K562 (cell line): ENCODE measurements around the gene ACTRT3. TPM values are rescaled to one million over a fixed set of nuclear protein-coding genes. Genes with fewer than 3 reads are reported as not detected.

Experiments used
- ATAC-seq: fragments of 200-7000 bp; cut with Tn5 transposase; 3 replicates; pipeline ENCODE4 v1.9.1; 2020; ENCODE audit warnings: moderate library complexity
- BruUV-seq: library from RNA; stranded (reverse); fragments of 400-500 nt; replicated peaks from 2 replicates; lab custom pipeline; 2021; lab: Mats Ljungman, UMichigan
- CTCF ChIA-PET: fragments of 300-600 bp; formaldehyde crosslinking; extraction: SDS; loops from one replicate; lab custom pipeline; 2021; ENCODE audit warnings: low intra/inter-chr PET ratio; lab: Yijun Ruan, JAX
- POLR2A ChIA-PET: fragments of 300-600, 350-650 bp; sonication (Branson Sonifier 250); formaldehyde crosslinking; extraction: SDS; loops from one replicate; lab custom pipeline; 2021; ENCODE audit warnings: antibody characterized with exemption, inconsistent platforms; lab: Yijun Ruan, JAX
- DNase-seq, 4 experiments: peaks; one replicate each; pipeline versions ENCODE4 v3.0.0 to v3.0.0-alpha.2; 2011 to 2018; ENCODE audit warnings: low spot score in 3 of 4, mixed read lengths in 3 of 4; ENCODE audit errors: extremely low read depth in 1 of 4
- FAIRE-seq: peaks from 2 replicates; lab custom pipeline; 2011; peaks lifted over from hg19 to GRCh38; lab: Jason Lieb, UNC
- H2AFZ ChIP-seq: 2 replicates; pipeline ENCODE4 v1.6.0; 2011; ENCODE audit warnings: low read depth, low read length, control low read depth, inconsistent platforms
- H3K27ac ChIP-seq: fragments of 200-600 bp; 3 replicates; pipeline ENCODE4 v1.8.0; 2011; ENCODE audit warnings: low read depth, mild to moderate bottlenecking, control low read depth, inconsistent platforms, low read length, moderate library complexity, mixed read lengths; ENCODE audit errors: extremely low read depth
- H3K27me3 ChIP-seq, 2 experiments: fragments of 300-600 bp in 1 of 2; 2 replicates in 1 of 2; 3 replicates in 1 of 2; pipeline versions ENCODE4 v1.6.0 to v1.8.0; 2011; ENCODE audit warnings: inconsistent platforms in 2 of 2, low read length in 2 of 2, mild to moderate bottlenecking in 1 of 2, mixed read lengths in 1 of 2, moderate library complexity in 1 of 2; ENCODE audit not compliant: control insufficient read depth in 2 of 2, insufficient read depth in 2 of 2
- H3K36me3 ChIP-seq: fragments of 300-600 bp; 3 replicates; pipeline ENCODE4 v1.8.0; 2011; ENCODE audit warnings: mild to moderate bottlenecking, low read length, inconsistent platforms; ENCODE audit not compliant: control insufficient read depth, insufficient read depth
- H3K4me1 ChIP-seq, 2 experiments: fragments of 200-600 bp in 1 of 2; replicated peaks in 1 of 2; 2 replicates in 1 of 2; 3 replicates in 1 of 2; pipeline versions ENCODE4 v1.5.1 to v1.8.0; 2011; ENCODE audit warnings: inconsistent platforms in 2 of 2, low read length in 2 of 2, mild to moderate bottlenecking in 1 of 2, mixed read lengths in 1 of 2, moderate library complexity in 1 of 2; ENCODE audit not compliant: control insufficient read depth in 2 of 2, insufficient read depth in 2 of 2
- H3K4me2 ChIP-seq: 2 replicates; pipeline ENCODE4 v1.6.1; 2011; ENCODE audit warnings: low read length, control low read depth, inconsistent platforms, mixed read lengths; ENCODE audit not compliant: insufficient read depth
- H3K4me3 ChIP-seq: fragments of 200-600 bp; sonication (generic), shearing (Covaris generic); 2 replicates; pipeline ENCODE4 v1.5.1; 2016; ENCODE audit warnings: control low read depth, inconsistent platforms
- H3K79me2 ChIP-seq: fragments of 200-600 bp; 3 replicates; pipeline ENCODE4 v1.8.0; 2011; ENCODE audit warnings: low read length, inconsistent platforms; ENCODE audit not compliant: control insufficient read depth, insufficient read depth
- H3K9ac ChIP-seq, 2 experiments: 2 replicates each; pipeline versions ENCODE4 v1.6.0 to v1.6.1; 2011; ENCODE audit warnings: low read depth in 2 of 2, low read length in 2 of 2, control low read depth in 1 of 2, inconsistent platforms in 1 of 2, mild to moderate bottlenecking in 1 of 2, mixed read lengths in 1 of 2; ENCODE audit not compliant: insufficient read depth in 1 of 2
- H3K9me1 ChIP-seq: one replicate; pipeline ENCODE4 v1.6.0; 2011; ENCODE audit warnings: inconsistent platforms, mild to moderate bottlenecking, low read length, moderate library complexity; ENCODE audit not compliant: control insufficient read depth, insufficient read depth
- H3K9me3 ChIP-seq: replicated peaks from 2 replicates; pipeline ENCODE4 v1.5.1; 2011; ENCODE audit warnings: low read depth, low read length, inconsistent platforms; ENCODE audit not compliant: control insufficient read depth, insufficient read depth
- H4K20me1 ChIP-seq: replicated peaks from 2 replicates; pipeline ENCODE4 v1.6.1; 2011; ENCODE audit warnings: low read length, inconsistent platforms, mixed read lengths; ENCODE audit not compliant: control insufficient read depth, insufficient read depth
- ARNT ChIP-seq, 2 experiments: fragments of 450-650 bp; IDR thresholded peaks; 2 replicates each; pipeline ENCODE4 v1.6.1; 2016; ENCODE audit warnings: mild to moderate bottlenecking in 1 of 2
- MAFF ChIP-seq: IDR thresholded peaks from 2 replicates; pipeline ENCODE4 v1.6.1; 2012; ENCODE audit warnings: low read length, improper control_type of control experiment
- MTA1 ChIP-seq: fragments of 450-650 bp; IDR thresholded peaks from 2 replicates; pipeline ENCODE4 v1.6.1; 2017; ENCODE audit warnings: borderline replicate concordance
- SETDB1 ChIP-seq: IDR thresholded peaks from one replicate; pipeline ENCODE4 v1.6.1; 2012; ENCODE audit warnings: low read length, control low read depth, inconsistent platforms
- ZBTB8A ChIP-seq: fragments of 450-650 bp; IDR thresholded peaks from 2 replicates; pipeline ENCODE4 v1.6.1; 2018; ENCODE audit warnings: mild to moderate bottlenecking, moderate library complexity; ENCODE audit not compliant: partially characterized antibody
- ZNF24 ChIP-seq: fragments of 450-650 bp; IDR thresholded peaks from 2 replicates; pipeline ENCODE4 v1.6.1; 2016
- ZNF384 ChIP-seq: IDR thresholded peaks from 2 replicates; pipeline ENCODE4 v1.6.1; 2012; ENCODE audit warnings: low read depth, low read length, improper control_type of control experiment
- ZNF511 ChIP-seq: sonication (generic); formaldehyde crosslinking; IDR thresholded peaks from 2 replicates; pipeline ENCODE4 v1.8.0; 2022; ENCODE audit warnings: mild to moderate bottlenecking, missing genetic modification reagents
- WGBS: fragments of 100-300 bp; shearing (Covaris generic); methylation state at CpG from one replicate; pipeline ENCODE4 v1.1.6; 2016; ENCODE audit warnings: low coverage, mixed read lengths; ENCODE audit not compliant: insufficient coverage; ENCODE audit errors: missing lambda C conversion rate; 5-methylcytosine and 5-hydroxymethylcytosine counted together
- in situ Hi-C: fragments of 300-500 bp; cut with MboI; formaldehyde crosslinking; loops from 4 replicates; pipeline ENCODE4 v1.15.0; 2018; ENCODE audit warnings: inconsistent platforms, mixed read lengths
- intact Hi-C: fragments of 100-400 bp; cut with micrococcal nuclease; formaldehyde crosslinking; loops from 2 replicates; pipeline ENCODE4 v1.14.2; 2022
- polyA plus RNA-seq, 8 experiments: library from polyadenylated mRNA; depleted of rRNA in 4 of 8; stranded (reverse) in 5 of 8; unstranded in 3 of 8; fragments of >200 nt; fragmentation: Nextera tagmentation in 2 of 8; fragmentation: Illumina TruSeq in 1 of 8; extraction: Ambion mirVana in 2 of 8; extraction: Trizol in 1 of 8; gene quantifications; 2 replicates each; pipeline versions ENCODE4 v1.2.1 to v1.2.3, GENCODE V29; 2011 to 2014; ENCODE audit warnings: inconsistent platforms in 1 of 8, missing spikeins in 1 of 8
- total RNA-seq, 7 experiments: library from RNA; depleted of rRNA in 6 of 7; stranded (reverse); fragments of >200 nt in 6 of 7; fragmentation: Illumina TruSeq in 2 of 7; extraction: Trizol in 2 of 7; gene quantifications; 2 replicates each; pipeline versions ENCODE4 v1.2.1 to v1.2.3, GENCODE V29; 2011 to 2021; ENCODE audit warnings: low replicate concordance in 1 of 7
- TF ChIP-seq, protein P1 (sequence below), 3 experiments: fragments of 200-800 bp in 1 of 3; sonication (Bioruptor generic) in 1 of 3; sonication (generic) in 1 of 3; formaldehyde crosslinking in 1 of 3; IDR thresholded peaks; 2 replicates each; pipeline versions ENCODE4 v1.6.1 to v1.8.0; 2016 to 2022; ENCODE audit warnings: mild to moderate bottlenecking in 2 of 3, missing compliant biosample characterization in 2 of 3, missing genetic modification characterization in 2 of 3, missing genetic modification reagents in 1 of 3
- TF ChIP-seq, protein P2 (sequence below): fragments of 450-650 bp; IDR thresholded peaks from 2 replicates; pipeline ENCODE4 v1.7.1; 2018; ENCODE audit warnings: mild to moderate bottlenecking, low read depth; ENCODE audit not compliant: partially characterized antibody
- TF ChIP-seq, protein P3 (sequence below): sonication (generic); formaldehyde crosslinking; IDR thresholded peaks from 2 replicates; pipeline ENCODE4 v1.8.1; 2023; ENCODE audit warnings: mild to moderate bottlenecking, missing genetic modification reagents
- TF ChIP-seq, protein P4 (sequence below): fragments of 250-450 bp; sonication (Bioruptor Pico); IDR thresholded peaks from 2 replicates; pipeline ENCODE4 v1.4.0; 2020; ENCODE audit warnings: mild to moderate bottlenecking

Gene ACTRT3
- total and polyA plus RNA-seq, 9 of the 15 experiments (the other 6 are each of a cell fraction or from before 2014, with no cell fraction given): 0.06 to 0.11 (median 0.07) TPM; not detected in 5

DNA sequence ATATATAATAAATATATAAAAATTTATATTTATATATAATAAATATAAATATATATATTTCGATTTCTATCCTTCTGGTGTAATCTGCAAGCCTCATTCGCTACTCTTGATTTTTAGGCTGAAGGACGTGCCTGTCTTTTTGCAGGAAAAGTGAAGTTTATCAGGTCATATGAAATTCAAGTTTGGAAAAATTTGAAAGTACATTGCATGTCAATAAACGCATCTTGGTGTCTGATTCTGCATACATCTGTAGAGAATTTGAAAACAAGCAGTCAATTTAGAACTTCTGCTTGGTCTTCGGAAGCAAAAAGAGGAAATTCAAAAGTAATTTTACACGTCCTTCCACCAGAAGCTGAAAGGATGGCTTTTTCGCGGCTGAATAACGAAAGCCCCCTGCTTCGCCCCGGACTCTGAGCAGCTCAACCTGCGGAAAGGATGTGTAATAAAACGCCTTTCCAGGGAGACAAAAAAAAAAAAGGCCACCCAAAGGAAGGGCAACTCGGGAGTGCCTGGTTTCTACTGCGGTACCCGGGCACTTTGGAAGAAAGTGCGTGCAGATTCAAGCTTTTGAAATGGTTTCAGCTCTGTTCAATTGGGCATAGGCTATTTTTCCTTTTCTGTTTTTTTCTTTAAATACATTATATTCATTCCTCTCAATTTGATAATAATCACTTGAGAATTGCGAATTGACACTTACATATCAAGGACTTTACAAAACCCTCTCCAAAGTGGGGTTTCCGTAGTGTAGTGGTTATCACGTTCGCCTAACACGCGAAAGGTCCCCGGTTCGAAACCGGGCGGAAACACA is 2.3 kb upstream of the ACTRT3 start:
- no peak for FAIRE-seq
- in situ Hi-C loops: no loop called here
- WGBS: under 1% methylated on average over 27 of the region's 27 CpGs
- TF ChIP-seq MAFF (no peak), ZNF511 (CRISPR knock-in tag) (no peak), ZNF24 (no peak), MTA1 (peak; percentile 57; the same call in 1 of the 2 replicates), ZNF384 (peak; percentile 93), ARNT (IDR thresholded peaks at IDR 0.05) (peak; percentile 85 to 90; a peak in 2 of 4 replicates), ZBTB8A (peak; percentile 80), SETDB1 (no peak)
- TF ChIP-seq, protein P1, sequence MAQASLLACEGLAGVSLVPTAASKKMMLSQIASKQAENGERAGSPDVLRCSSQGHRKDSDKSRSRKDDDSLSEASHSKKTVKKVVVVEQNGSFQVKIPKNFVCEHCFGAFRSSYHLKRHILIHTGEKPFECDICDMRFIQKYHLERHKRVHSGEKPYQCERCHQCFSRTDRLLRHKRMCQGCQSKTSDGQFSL (CRISPR knock-in tag; IDR thresholded peaks at IDR 0.05): no peak
- TF ChIP-seq, protein P1 (tag; IDR thresholded peaks at IDR 0.05): no peak
- TF ChIP-seq, protein P2, sequence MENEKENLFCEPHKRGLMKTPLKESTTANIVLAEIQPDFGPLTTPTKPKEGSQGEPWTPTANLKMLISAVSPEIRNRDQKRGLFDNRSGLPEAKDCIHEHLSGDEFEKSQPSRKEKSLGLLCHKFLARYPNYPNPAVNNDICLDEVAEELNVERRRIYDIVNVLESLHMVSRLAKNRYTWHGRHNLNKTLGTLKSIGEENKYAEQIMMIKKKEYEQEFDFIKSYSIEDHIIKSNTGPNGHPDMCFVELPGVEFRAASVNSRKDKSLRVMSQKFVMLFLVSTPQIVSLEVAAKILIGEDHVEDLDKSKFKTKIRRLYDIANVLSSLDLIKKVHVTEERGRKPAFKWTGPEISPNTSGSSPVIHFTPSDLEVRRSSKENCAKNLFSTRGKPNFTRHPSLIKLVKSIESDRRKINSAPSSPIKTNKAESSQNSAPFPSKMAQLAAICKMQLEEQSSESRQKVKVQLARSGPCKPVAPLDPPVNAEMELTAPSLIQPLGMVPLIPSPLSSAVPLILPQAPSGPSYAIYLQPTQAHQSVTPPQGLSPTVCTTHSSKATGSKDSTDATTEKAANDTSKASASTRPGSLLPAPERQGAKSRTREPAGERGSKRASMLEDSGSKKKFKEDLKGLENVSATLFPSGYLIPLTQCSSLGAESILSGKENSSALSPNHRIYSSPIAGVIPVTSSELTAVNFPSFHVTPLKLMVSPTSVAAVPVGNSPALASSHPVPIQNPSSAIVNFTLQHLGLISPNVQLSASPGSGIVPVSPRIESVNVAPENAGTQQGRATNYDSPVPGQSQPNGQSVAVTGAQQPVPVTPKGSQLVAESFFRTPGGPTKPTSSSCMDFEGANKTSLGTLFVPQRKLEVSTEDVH: peak; percentile 36
- TF ChIP-seq, protein P3, sequence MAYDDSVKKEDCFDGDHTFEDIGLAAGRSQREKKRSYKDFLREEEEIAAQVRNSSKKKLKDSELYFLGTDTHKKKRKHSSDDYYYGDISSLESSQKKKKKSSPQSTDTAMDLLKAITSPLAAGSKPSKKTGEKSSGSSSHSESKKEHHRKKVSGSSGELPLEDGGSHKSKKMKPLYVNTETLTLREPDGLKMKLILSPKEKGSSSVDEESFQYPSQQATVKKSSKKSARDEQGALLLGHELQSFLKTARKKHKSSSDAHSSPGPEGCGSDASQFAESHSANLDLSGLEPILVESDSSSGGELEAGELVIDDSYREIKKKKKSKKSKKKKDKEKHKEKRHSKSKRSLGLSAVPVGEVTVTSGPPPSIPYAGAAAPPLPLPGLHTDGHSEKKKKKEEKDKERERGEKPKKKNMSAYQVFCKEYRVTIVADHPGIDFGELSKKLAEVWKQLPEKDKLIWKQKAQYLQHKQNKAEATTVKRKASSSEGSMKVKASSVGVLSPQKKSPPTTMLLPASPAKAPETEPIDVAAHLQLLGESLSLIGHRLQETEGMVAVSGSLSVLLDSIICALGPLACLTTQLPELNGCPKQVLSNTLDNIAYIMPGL (CRISPR knock-in tag): peak; percentile 75; the same call in 1 of the 2 replicates
- TF ChIP-seq, protein P4, sequence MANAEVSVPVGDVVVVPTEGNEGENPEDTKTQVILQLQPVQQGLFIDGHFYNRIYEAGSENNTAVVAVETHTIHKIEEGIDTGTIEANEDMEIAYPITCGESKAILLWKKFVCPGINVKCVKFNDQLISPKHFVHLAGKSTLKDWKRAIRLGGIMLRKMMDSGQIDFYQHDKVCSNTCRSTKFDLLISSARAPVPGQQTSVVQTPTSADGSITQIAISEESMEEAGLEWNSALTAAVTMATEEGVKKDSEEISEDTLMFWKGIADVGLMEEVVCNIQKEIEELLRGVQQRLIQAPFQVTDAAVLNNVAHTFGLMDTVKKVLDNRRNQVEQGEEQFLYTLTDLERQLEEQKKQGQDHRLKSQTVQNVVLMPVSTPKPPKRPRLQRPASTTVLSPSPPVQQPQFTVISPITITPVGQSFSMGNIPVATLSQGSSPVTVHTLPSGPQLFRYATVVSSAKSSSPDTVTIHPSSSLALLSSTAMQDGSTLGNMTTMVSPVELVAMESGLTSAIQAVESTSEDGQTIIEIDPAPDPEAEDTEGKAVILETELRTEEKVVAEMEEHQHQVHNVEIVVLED (CRISPR knock-in tag): no peak

More for the DNA sequence above, 2.3 kb upstream of the ACTRT3 start:
- no TSS peak for BruUV-seq
- Histone ChIP-seq H3K9me3 (peaks cover 4% of the 10 kb centered on the region; the same call in 1 of the 2 replicates), H3K27ac (peak overlapping the region; percentile 98), H3K9me1 (no peaks in the 10 kb centered on the region), H3K27me3 (no peaks in the 10 kb centered on the region), H2AFZ (peak overlapping the region; percentile 99), H3K36me3 (peaks cover 26% of the 10 kb centered on the region), H3K9ac (peak overlapping the region; percentile 89 to 96; a peak in 3 of 4 replicates), H3K4me1 (peaks cover 10 to 13% of the 10 kb centered on the region in 2 experiments; a peak in 3 of 5 replicates), H3K79me2 (peaks cover 43% of the 10 kb centered on the region), H3K4me2 (peak overlapping the region; percentile 98), H3K4me3 (peak overlapping the region; percentile 89), H4K20me1 (no peaks in the 10 kb centered on the region)
- intact Hi-C loops: no loop called here
- peak; percentile 36 to 83 (median 56) for DNase-seq
- ATAC-seq: peak; percentile 54
- ChIA-PET POLR2A (interaction anchor here (0.7 to 1.0 kb wide), 2 partner anchors 9 to 13 kb away, joined by 3 read pairs; no protein-coding TSS in a partner anchor), CTCF (no interaction called here)
